Sigmoid colon (tissue), 7 donors: Measurements from ENCODE around the gene BIN1. TPM values are rescaled to one million over a fixed set of nuclear protein-coding genes. Genes with fewer than 3 reads are reported as not detected.

ENCODE experiments used
- DNase-seq: peaks from one replicate; pipeline ENCODE4 v3.0.0-alpha.2; 2019
- H3K27ac ChIP-seq, 4 donors: fragments of 200-600 bp; sonication (generic); one replicate each; pipeline ENCODE4 v1.5.1; 2016 to 2019; ENCODE audit warnings: mild to moderate bottlenecking in 1 of 4
- H3K27me3 ChIP-seq, 3 donors: fragments of 200-600 bp; sonication (generic); one replicate each; pipeline ENCODE4 v1.5.1; 2019; ENCODE audit warnings: mild to moderate bottlenecking in 1 of 3
- H3K36me3 ChIP-seq, 4 donors: fragments of 200-600 bp; sonication (generic); one replicate each; pipeline ENCODE4 v1.5.1; 2016 to 2019
- H3K4me1 ChIP-seq, 4 donors: fragments of 200-600 bp; sonication (generic); one replicate each; pipeline ENCODE4 v1.5.1; 2017 to 2019
- H3K4me3 ChIP-seq, 4 donors: fragments of 200-600 bp; sonication (generic); one replicate each; pipeline ENCODE4 v1.5.1; 2017 to 2019; ENCODE audit warnings: mild to moderate bottlenecking in 2 of 4, moderate library complexity in 1 of 4
- H3K9me3 ChIP-seq, 4 donors: fragments of 200-600 bp in 3 of 4; sonication (generic) in 3 of 4; one replicate each; pipeline versions ENCODE4 v1.5.1 to v1.6.1; 2013 to 2019
- CTCF ChIP-seq, 4 experiments: fragments of 450-650 bp in 3 of 4; fragments of 200-600 bp in 1 of 4; IDR thresholded peaks; one replicate each; pipeline ENCODE4 v1.5.1; 2016 to 2019; ENCODE audit warnings: antibody characterized with exemption in 4 of 4, mild to moderate bottlenecking in 3 of 4, moderate library complexity in 2 of 4
- EP300 ChIP-seq, 4 donors: sonication (generic); formaldehyde crosslinking; IDR thresholded peaks; one replicate each; pipeline ENCODE4 v1.6.1; 2017; ENCODE audit warnings: antibody characterized with exemption in 4 of 4
- POLR2A ChIP-seq, 2 donors: fragments of 450-650 bp; IDR thresholded peaks; one replicate each; pipeline ENCODE4 v1.6.1; 2016; ENCODE audit warnings: antibody characterized with exemption in 2 of 2, mild to moderate bottlenecking in 2 of 2, moderate library complexity in 2 of 2
- POLR2AphosphoS5 ChIP-seq, 4 donors: sonication (generic); formaldehyde crosslinking; IDR thresholded peaks; one replicate each; pipeline ENCODE4 v1.6.1; 2017; ENCODE audit warnings: antibody characterized with exemption in 4 of 4
- WGBS, 2 donors: extraction: QIAGEN DNeasy Blood & Tissue Kit; methylation state at CpG; one replicate each; pipeline ENCODE4 v1.1.7; 2013; 5-methylcytosine and 5-hydroxymethylcytosine counted together
- intact Hi-C: fragments of 100-400 bp; cut with DNase I; formaldehyde crosslinking; loops from one replicate; pipeline ENCODE4 v1.15.1; 2023
- polyA plus RNA-seq, 3 donors: library from polyadenylated mRNA; stranded (reverse); fragments of 200-250 nt; gene quantifications; one replicate each; pipeline ENCODE4 v1.2.3, GENCODE V29; 2013
- total RNA-seq, 4 donors: library from RNA; depleted of rRNA; stranded (reverse); fragments of >200 nt; gene quantifications; one replicate each; pipeline ENCODE4 v1.1.0, GENCODE V29; 2016
- donor health status: healthy with polysubstance abuse.
- donor health status: Bipolar disorder and iron deficiency.
- donor health status: healthy.

Gene BIN1
- total and polyA plus RNA-seq, 7 donors = 20.3 to 57.9 (median 38.2) TPM

- H3K4me1 ChIP-seq = peaks cover 0 to 10% (median 7%) of the 10 kb centered on the region in 4 donors
- intact Hi-C loops = no loop called here
- H3K9me3 ChIP-seq = peaks cover 0 to 2% (median 0%) of the 10 kb centered on the region in 4 donors
- H3K36me3 ChIP-seq = no peaks in the 10 kb centered on the region
- peaks cover 0 to 9% (median 0%) of the 10 kb centered on the region in 3 donors for H3K27me3 ChIP-seq
- DNase-seq = no peak
- WGBS, 2 donors = 80 to 81% methylated on average over 3 of the region's 3 CpGs
- H3K27ac ChIP-seq = no peak overlapping the region
- no peak for TF ChIP-seq POLR2A (IDR thresholded peaks at IDR 0.05)
- TF ChIP-seq POLR2AphosphoS5 (IDR thresholded peaks at IDR 0.05) = no peak
- TF ChIP-seq EP300 (IDR thresholded peaks at IDR 0.05) = no peak
- no peak for TF ChIP-seq CTCF (IDR thresholded peaks at IDR 0.05)
- no peak overlapping the region for H3K4me3 ChIP-seq
Observed at GRCh38 chr2:127020536-127020935, 86.4 kb downstream of the BIN1 start.

DNA sequence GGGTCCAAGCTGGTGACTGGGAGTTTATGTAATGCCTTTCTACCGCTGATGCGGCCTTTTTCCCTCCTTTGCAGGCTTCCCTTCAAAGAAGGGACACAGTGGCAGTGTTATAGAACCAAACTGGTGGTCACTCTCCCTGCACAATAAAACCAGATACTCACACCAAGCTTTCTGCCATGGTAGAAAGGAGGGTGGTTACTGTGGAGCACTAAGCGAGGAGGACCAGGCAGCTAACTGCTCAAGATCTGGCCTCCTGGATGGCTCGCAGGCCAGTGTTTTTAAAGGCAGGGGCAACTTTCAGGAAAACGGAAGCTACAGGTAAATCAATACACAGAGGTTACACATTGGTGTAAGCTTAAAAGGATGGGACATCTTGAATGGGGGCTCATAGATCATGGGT is 89.4 kb downstream of the BIN1 start:
- no peaks in the 10 kb centered on the region for H3K36me3 ChIP-seq
- intact Hi-C loops = no loop called here
- no peaks in the 10 kb centered on the region for H3K9me3 ChIP-seq
- no peak overlapping the region for H3K27ac ChIP-seq
- no peak overlapping the region for H3K4me3 ChIP-seq
- H3K27me3 ChIP-seq = no peaks in the 10 kb centered on the region
- no peak for DNase-seq
- no peaks in the 10 kb centered on the region for H3K4me1 ChIP-seq
- WGBS, 2 donors = 94 to 95% methylated on average over 5 of the region's 5 CpGs
- no peak for TF ChIP-seq POLR2AphosphoS5 (IDR thresholded peaks at IDR 0.05)
- TF ChIP-seq POLR2A (IDR thresholded peaks at IDR 0.05) = no peak
- no peak for TF ChIP-seq CTCF (IDR thresholded peaks at IDR 0.05)
- TF ChIP-seq EP300 (IDR thresholded peaks at IDR 0.05) = no peak

GRCh38 chr2:127016329-127016728 is 90.6 kb downstream of the BIN1 start:
- H3K36me3 ChIP-seq = no peaks in the 10 kb centered on the region
- H3K4me1 ChIP-seq = peaks cover 0 to 9% (median 5%) of the 10 kb centered on the region in 4 donors
- no peak overlapping the region for H3K27ac ChIP-seq
- no peaks in the 10 kb centered on the region for H3K27me3 ChIP-seq
- H3K9me3 ChIP-seq = no peaks in the 10 kb centered on the region
- H3K4me3 ChIP-seq = no peak overlapping the region
- no peak for DNase-seq
- intact Hi-C loops = no loop called here
- TF ChIP-seq CTCF (IDR thresholded peaks at IDR 0.05) (no peak), POLR2AphosphoS5 (IDR thresholded peaks at IDR 0.05) (no peak), POLR2A (IDR thresholded peaks at IDR 0.05) (no peak)
- WGBS, 2 donors = 96% methylated on average over 24 of the region's 24 CpGs

GRCh38 chr2:127015106-127015910 is 91.6 kb downstream of the BIN1 start:
- H3K27ac ChIP-seq = no peak overlapping the region
- H3K9me3 ChIP-seq = no peaks in the 10 kb centered on the region
- no peak overlapping the region for H3K4me3 ChIP-seq
- H3K4me1 ChIP-seq = peaks cover 0 to 11% (median 5%) of the 10 kb centered on the region in 4 donors
- H3K27me3 ChIP-seq = no peaks in the 10 kb centered on the region
- intact Hi-C loops = no loop called here
- WGBS, 2 donors = 91 to 93% methylated on average over 8 of the region's 8 CpGs
- no peak for TF ChIP-seq POLR2AphosphoS5 (IDR thresholded peaks at IDR 0.05)
- no peak for TF ChIP-seq POLR2A (IDR thresholded peaks at IDR 0.05)
- no peak for TF ChIP-seq EP300 (IDR thresholded peaks at IDR 0.05)
- TF ChIP-seq CTCF (IDR thresholded peaks at IDR 0.05) = no peak
- H3K36me3 ChIP-seq = no peaks in the 10 kb centered on the region
- no peak for DNase-seq
